Measurements from ENCODE around the gene TRIM26.
"Not testable (repeated sequence)": the region's sequence is repeated elsewhere in the genome, so short reads cannot be mapped to it uniquely, and the experiment has no call there.

The TRIM26 gene

DNA sequence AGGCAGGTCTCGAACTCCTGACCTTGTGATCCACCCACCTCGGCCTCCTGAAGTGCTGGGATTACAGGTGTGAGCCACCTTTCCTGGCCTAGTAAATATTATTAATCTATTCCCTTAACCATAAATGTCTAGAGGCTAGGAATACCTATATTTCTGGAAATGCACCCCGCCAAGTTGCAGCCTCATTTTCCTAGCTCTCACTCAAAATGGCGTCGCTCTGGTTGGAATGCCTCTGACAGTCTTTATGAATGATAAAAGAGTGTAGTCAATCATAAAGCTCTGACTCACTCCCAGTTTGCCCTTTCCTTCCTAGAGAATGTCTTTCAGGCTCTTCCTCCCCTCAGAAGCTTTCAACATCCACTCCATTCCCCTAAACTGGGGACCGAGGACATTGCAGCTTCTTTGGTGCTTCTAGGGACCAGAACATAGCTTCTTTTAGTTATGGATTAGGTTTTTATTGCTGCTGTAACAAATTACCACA is 14.1 kb upstream of the TRIM26 start:
- Histone ChIP-seq H3K4me1 (ENCODE audit: insufficient read depth, low read length) (no peaks in the 10 kb centered on the region), H3K36me3 (ENCODE audit: insufficient read depth, low read depth, low read length) (no peaks in the 10 kb centered on the region), H3K27me3 (ENCODE audit: insufficient read depth, low read length) (no peaks in the 10 kb centered on the region), H3K27ac (ENCODE audit: low read length) (no peak overlapping the region), H3K4me3 (ENCODE audit: low read length) (no peak overlapping the region), H3K9me3 (ENCODE audit: insufficient read depth, low read depth, low read length) (peaks cover 15% of the 10 kb centered on the region), H3K9ac (ENCODE audit: low read depth, low read length) (no peak overlapping the region)

DNA sequence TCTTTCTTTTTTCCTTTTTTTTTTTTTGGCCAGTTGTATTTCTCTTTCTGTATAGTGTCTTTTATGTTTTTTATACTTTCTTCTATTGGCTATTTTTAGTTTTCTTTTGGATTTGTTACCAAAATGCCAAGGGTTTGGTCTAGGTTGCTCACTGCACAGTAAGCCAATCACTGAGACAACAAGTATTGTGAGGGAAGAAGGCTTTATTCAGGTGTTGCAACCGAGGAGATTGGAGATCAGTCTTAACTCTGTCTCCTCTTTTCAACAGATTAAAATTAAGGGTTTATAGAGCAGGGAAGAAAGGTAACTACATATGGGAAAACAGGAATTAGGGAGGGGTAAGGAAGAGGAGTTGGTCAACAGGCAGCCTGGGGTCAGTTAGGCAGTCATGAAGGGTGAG is 10.1 kb upstream of the TRIM26 start:
- Histone ChIP-seq H3K4me3 (ENCODE audit: low read length) (no peak overlapping the region), H3K9ac (ENCODE audit: low read depth, low read length) (no peak overlapping the region), H3K27me3 (ENCODE audit: insufficient read depth, low read length) (no peaks in the 10 kb centered on the region), H3K4me1 (ENCODE audit: insufficient read depth, low read length) (no peaks in the 10 kb centered on the region), H3K9me3 (ENCODE audit: insufficient read depth, low read depth, low read length) (peaks cover 15% of the 10 kb centered on the region), H3K27ac (ENCODE audit: low read length) (no peak overlapping the region), H3K36me3 (ENCODE audit: insufficient read depth, low read depth, low read length) (no peaks in the 10 kb centered on the region)

DNA sequence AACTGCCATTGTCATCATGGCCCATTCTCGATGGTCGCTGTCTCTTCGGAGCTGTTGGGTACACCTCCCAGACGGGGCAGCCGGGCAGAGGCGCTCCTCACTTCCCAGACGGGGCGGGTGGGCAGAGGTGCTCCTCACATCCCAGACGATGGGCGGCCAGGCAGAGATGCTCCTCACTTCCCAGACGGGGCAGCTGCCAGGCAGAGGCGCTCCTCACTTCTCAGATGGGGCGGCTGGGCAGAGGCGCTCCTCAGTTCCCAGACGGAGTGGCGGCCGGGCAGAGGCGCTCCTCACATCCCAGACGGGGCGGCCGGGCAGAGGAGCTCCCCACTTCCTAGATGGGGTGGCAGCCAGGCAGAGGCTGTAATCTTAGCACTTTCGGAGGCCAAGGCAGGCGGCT is 8.8 kb upstream of the TRIM26 start:
- H3K9me3 ChIP-seq (ENCODE audit: insufficient read depth, low read depth, low read length), result peaks cover 15% of the 10 kb centered on the region
- not testable (repeated sequence) for H3K27ac ChIP-seq (ENCODE audit: low read length); H3K27me3 ChIP-seq (ENCODE audit: insufficient read depth, low read length); H3K36me3 ChIP-seq (ENCODE audit: insufficient read depth, low read depth, low read length); H3K4me3 ChIP-seq (ENCODE audit: low read length); H3K4me1 ChIP-seq (ENCODE audit: insufficient read depth, low read length); H3K9ac ChIP-seq (ENCODE audit: low read depth, low read length)

DNA sequence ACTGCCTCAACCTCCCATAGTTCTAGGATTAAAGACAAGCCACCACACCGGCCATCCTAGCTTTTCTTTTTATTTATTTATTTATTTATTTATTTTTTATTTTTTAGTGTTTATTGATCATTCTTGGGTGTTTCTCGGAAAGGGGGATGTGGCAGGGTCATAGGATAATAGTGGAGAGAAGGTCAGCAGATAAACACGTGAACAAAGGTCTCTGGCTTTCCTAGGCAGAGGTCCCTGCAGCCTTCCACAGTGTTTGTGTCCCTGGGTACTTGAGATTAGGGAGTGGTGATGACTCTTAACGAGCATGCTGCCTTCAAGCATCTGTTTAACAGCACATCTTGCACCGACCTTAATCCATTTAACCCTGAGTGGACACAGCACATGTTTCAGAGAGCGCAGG is 8.2 kb upstream of the TRIM26 start:
- not testable (repeated sequence) for H3K4me1 ChIP-seq (ENCODE audit: insufficient read depth, low read length); H3K9ac ChIP-seq (ENCODE audit: low read depth, low read length); H3K27ac ChIP-seq (ENCODE audit: low read length); H3K4me3 ChIP-seq (ENCODE audit: low read length); H3K36me3 ChIP-seq (ENCODE audit: insufficient read depth, low read depth, low read length); H3K27me3 ChIP-seq (ENCODE audit: insufficient read depth, low read length)
- peaks cover 15% of the 10 kb centered on the region for H3K9me3 ChIP-seq (ENCODE audit: insufficient read depth, low read depth, low read length)

DNA sequence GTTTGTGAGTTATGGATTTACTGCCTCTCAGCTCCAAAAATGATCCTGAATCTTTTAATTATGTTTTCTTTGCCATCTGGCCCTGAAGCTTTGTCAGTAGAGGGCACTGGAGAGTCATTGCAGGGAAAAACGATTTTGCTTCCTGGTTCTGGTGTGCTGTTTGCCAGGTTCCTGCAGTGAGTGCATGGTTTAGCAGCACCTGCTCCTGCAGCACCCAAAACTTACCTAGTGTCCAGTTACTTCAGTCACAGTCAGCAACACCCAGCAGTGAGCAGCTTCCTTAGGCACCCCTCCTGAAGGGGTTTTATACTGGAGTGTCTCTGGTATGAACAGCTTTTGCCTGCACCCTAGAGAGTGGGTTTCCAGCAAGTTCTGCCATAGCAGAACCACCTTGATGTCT is 6.0 kb upstream of the TRIM26 start:
- peaks cover 15% of the 10 kb centered on the region for H3K9me3 ChIP-seq (ENCODE audit: insufficient read depth, low read depth, low read length)
- no peak overlapping the region for H3K4me3 ChIP-seq (ENCODE audit: low read length)
- no peak overlapping the region for H3K9ac ChIP-seq (ENCODE audit: low read depth, low read length)
- H3K27me3 ChIP-seq (ENCODE audit: insufficient read depth, low read length), result peaks cover 8% of the 10 kb centered on the region; the same call in 1 of the 2 replicates
- no peak overlapping the region for H3K27ac ChIP-seq (ENCODE audit: low read length)
- H3K4me1 ChIP-seq (ENCODE audit: insufficient read depth, low read length), result 0 out of 2 replicates have a peak, but pooled peaks cover 3% of the 10 kb centered on the region
- no peaks in the 10 kb centered on the region for H3K36me3 ChIP-seq (ENCODE audit: insufficient read depth, low read depth, low read length)

DNA sequence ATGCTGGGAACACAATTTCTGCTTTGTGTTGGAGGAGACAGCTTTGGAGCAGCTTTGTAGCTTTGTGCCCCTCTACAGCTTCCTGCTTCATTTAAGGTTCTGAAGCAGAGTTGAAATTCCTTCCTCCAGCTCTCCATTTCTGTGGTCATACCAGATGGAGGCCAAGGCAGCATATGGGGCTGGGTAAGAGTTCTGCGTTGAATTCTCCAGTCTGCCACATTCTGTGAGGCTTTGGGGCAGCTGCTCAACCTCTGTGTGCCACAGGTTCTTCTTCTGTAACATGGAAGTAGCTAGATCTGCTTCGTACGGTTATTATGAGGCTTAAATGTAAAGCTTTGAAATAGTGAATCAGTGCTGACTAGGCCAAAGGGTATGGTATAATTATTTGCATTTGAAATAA is 2.9 kb upstream of the TRIM26 start:
- Histone ChIP-seq H3K27ac (ENCODE audit: low read length) (no peak overlapping the region), H3K27me3 (ENCODE audit: insufficient read depth, low read length) (peaks cover 9% of the 10 kb centered on the region; the same call in 1 of the 2 replicates), H3K9me3 (ENCODE audit: insufficient read depth, low read depth, low read length) (no peaks in the 10 kb centered on the region), H3K9ac (ENCODE audit: low read depth, low read length) (no peak overlapping the region), H3K4me3 (ENCODE audit: low read length) (no peak overlapping the region), H3K4me1 (ENCODE audit: insufficient read depth, low read length) (peaks cover 11% of the 10 kb centered on the region), H3K36me3 (ENCODE audit: insufficient read depth, low read depth, low read length) (no peaks in the 10 kb centered on the region)

DNA sequence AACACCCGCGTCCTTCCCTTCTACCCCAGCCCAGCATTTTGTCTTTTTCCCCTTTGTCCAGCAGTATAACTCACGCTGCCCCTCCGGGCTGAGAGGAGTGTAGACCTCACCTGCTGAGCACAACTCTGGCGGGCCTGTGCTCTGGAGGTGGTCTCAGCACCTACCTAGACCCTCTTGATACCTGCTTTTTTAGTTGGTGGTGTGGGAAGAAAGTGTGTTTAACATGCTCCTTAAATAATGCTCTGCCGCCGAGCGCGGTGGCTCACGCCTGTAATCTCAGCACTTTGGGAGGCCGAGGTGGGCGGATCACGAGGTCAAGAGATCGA is 1.4 kb upstream of the TRIM26 start:
- Histone ChIP-seq H3K4me3 (ENCODE audit: low read length) (peak overlapping the region; percentile 97), H3K27ac (ENCODE audit: low read length) (no peak overlapping the region), H3K36me3 (ENCODE audit: insufficient read depth, low read depth, low read length) (0 out of 2 replicates have a peak, but pooled peaks cover 5% of the 10 kb centered on the region), H3K9ac (ENCODE audit: low read depth, low read length) (peak overlapping the region; percentile 96; the same call in 1 of the 2 replicates), H3K9me3 (ENCODE audit: insufficient read depth, low read depth, low read length) (no peaks in the 10 kb centered on the region), H3K27me3 (ENCODE audit: insufficient read depth, low read length) (peaks cover 9% of the 10 kb centered on the region; the same call in 1 of the 2 replicates), H3K4me1 (ENCODE audit: insufficient read depth, low read length) (peaks cover 18% of the 10 kb centered on the region)

DNA sequence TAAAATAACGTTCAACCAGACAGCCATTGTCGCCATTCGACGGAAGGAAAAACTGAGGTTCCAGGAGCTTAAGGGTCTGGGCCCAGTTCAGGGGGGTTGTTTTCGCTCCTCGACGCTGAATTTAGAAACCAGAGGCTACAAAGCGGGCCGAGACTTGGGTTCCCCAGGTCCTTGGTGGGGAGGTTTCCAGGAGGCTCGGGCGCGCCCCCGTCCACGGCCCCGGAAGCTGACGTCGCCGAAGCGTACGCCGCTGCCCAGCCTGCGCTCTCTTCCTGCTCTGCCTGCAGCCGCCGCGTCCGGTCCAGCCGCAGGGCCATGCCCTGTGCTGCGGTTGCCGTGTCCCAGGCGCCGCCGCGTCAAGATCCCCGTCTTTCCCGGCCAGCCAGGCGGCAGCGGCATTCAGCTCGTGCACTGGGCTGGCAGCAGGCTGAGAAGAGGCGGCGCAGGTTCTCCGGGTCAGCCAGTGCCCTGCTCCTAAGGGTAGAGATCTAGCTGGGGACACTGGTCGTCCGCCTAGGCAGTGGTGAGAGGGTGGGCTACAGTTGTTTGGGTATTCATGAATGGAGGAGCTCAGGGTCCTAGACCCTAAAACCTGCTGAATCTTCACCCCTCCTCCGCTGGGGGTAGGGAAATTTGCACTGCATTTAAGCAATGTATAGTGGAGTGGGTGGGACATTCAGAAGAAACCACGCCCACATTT is 901 bp upstream of the TRIM26 start:
- H3K4me1 ChIP-seq (ENCODE audit: insufficient read depth, low read length), result peaks cover 18% of the 10 kb centered on the region
- H3K27me3 ChIP-seq (ENCODE audit: insufficient read depth, low read length), result peaks cover 9% of the 10 kb centered on the region; the same call in 1 of the 2 replicates
- 0 out of 2 replicates have a peak, but pooled peaks cover 7% of the 10 kb centered on the region for H3K36me3 ChIP-seq (ENCODE audit: insufficient read depth, low read depth, low read length)
- H3K4me3 ChIP-seq (ENCODE audit: low read length), result peak overlapping the region; percentile 97
- H3K27ac ChIP-seq (ENCODE audit: low read length), result no peak overlapping the region
- no peaks in the 10 kb centered on the region for H3K9me3 ChIP-seq (ENCODE audit: insufficient read depth, low read depth, low read length)
- H3K9ac ChIP-seq (ENCODE audit: low read depth, low read length), result peak overlapping the region; percentile 96; the same call in 1 of the 2 replicates

DNA sequence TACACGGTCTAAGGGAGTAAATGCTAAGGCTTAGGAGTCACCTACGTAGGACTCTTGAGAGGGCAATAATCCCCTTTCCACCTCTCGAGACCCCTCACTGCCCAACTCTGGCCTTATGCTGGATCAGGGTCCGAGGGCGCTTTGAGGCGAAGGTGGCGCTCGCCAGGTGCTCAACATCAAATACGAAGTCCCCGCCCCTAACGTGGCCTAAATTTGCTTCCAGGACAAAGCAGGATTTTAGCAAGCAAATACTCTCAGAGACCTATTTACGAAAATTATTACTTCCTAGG is 406 bp upstream of the TRIM26 start:
- Histone ChIP-seq H3K27ac (ENCODE audit: low read length) (no peak overlapping the region), H3K9me3 (ENCODE audit: insufficient read depth, low read depth, low read length) (no peaks in the 10 kb centered on the region), H3K4me1 (ENCODE audit: insufficient read depth, low read length) (peaks cover 18% of the 10 kb centered on the region), H3K27me3 (ENCODE audit: insufficient read depth, low read length) (peaks cover 9% of the 10 kb centered on the region; the same call in 1 of the 2 replicates), H3K9ac (ENCODE audit: low read depth, low read length) (peak overlapping the region; percentile 96; the same call in 1 of the 2 replicates), H3K4me3 (ENCODE audit: low read length) (peak overlapping the region; percentile 97), H3K36me3 (ENCODE audit: insufficient read depth, low read depth, low read length) (0 out of 2 replicates have a peak, but pooled peaks cover 12% of the 10 kb centered on the region)

DNA sequence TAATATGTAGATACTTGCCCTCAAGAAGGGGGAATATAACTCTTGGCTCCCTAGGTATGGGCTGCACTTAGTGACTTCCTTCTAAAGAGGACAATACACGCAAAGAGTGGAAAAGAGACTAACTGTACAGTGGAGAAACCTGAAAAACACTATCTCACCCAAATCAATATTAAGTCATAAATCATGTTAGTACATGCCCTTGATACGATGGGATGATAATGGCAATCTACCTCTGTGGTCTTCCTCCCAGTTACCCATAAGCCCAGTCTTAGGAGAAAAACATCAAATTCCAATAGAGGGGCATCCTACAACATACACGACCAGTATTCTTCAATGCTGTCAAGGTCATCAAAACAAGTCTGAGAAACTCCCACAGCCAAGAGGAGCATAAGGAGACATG is 1.3 kb downstream of the TRIM26 start:
- no peaks in the 10 kb centered on the region for H3K9me3 ChIP-seq (ENCODE audit: insufficient read depth, low read depth, low read length)
- H3K27ac ChIP-seq (ENCODE audit: low read length), result no peak overlapping the region
- H3K27me3 ChIP-seq (ENCODE audit: insufficient read depth, low read length), result peaks cover 9% of the 10 kb centered on the region; the same call in 1 of the 2 replicates
- peak overlapping the region; percentile 97 for H3K4me3 ChIP-seq (ENCODE audit: low read length)
- peaks cover 24% of the 10 kb centered on the region for H3K4me1 ChIP-seq (ENCODE audit: insufficient read depth, low read length)
- peak overlapping the region; percentile 96; the same call in 1 of the 2 replicates for H3K9ac ChIP-seq (ENCODE audit: low read depth, low read length)
- 0 out of 2 replicates have a peak, but pooled peaks cover 12% of the 10 kb centered on the region for H3K36me3 ChIP-seq (ENCODE audit: insufficient read depth, low read depth, low read length)

DNA sequence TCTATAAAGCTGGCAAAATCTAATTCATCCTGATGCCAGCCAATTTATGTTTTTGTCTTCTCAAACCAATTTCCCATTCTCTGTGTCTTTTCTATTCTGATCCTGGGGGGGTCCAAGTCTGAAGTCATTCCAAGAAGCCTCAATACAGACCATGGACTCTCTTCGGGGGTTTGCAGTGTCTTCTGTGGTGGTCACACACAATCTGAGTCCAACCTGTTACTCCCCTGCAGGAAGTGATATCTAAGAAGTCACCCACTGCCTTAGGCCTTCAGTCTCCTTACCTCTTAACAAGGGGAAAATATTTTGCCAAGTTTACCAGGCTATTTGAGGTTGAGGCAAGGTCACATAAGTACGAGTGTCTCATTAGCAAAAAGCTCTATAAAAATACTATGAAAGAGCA is 1.9 kb downstream of the TRIM26 start:
- H3K9ac ChIP-seq (ENCODE audit: low read depth, low read length), result no peak overlapping the region
- no peak overlapping the region for H3K27ac ChIP-seq (ENCODE audit: low read length)

DNA sequence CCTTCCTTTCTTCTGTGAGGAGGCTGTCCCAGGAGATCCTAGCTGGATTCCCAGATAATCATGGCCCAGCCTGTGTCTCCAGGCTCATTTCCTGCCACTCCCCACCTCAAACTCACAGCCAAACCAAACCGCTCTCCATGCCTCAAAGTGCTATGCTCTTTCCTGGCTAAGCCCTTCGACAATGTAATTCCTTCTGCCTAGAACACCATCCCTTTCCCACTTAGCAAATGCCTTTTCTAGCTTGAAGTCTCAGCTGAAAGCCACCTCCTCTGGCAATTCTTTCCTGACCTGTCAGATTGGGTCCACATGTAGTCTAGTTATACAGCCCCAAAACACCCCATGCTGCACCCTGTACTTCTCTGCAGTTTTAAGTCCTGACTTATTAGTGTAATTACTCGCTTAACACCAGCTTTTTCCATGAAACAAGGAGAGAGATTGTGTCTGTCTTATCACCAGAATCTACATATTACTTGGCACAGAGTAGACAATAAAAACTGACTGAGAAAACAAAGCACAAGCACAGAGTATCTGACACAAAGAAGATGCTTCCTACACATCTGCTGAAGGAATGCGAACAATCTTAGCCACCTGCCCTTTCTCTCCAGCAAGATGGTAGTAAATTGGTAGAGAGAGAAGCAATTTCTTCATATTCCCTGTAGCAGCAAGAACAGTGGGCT is 5.4 kb downstream of the TRIM26 start:
- no peaks in the 10 kb centered on the region for H3K9me3 ChIP-seq (ENCODE audit: insufficient read depth, low read depth, low read length)
- H3K9ac ChIP-seq (ENCODE audit: low read depth, low read length), result no peak overlapping the region
- peaks cover 32% of the 10 kb centered on the region for H3K4me1 ChIP-seq (ENCODE audit: insufficient read depth, low read length)
- H3K36me3 ChIP-seq (ENCODE audit: insufficient read depth, low read depth, low read length), result 0 out of 2 replicates have a peak, but pooled peaks cover 12% of the 10 kb centered on the region
- H3K27me3 ChIP-seq (ENCODE audit: insufficient read depth, low read length), result no peaks in the 10 kb centered on the region
- H3K4me3 ChIP-seq (ENCODE audit: low read length), result no peak overlapping the region
- H3K27ac ChIP-seq (ENCODE audit: low read length), result no peak overlapping the region

More for the DNA sequence above, 1.9 kb downstream of the TRIM26 start:
- Histone ChIP-seq H3K9me3 (ENCODE audit: insufficient read depth, low read depth, low read length) (no peaks in the 10 kb centered on the region), H3K27me3 (ENCODE audit: insufficient read depth, low read length) (peaks cover 9% of the 10 kb centered on the region; the same call in 1 of the 2 replicates), H3K36me3 (ENCODE audit: insufficient read depth, low read depth, low read length) (0 out of 2 replicates have a peak, but pooled peaks cover 12% of the 10 kb centered on the region), H3K4me3 (ENCODE audit: low read length) (0 out of 2 replicates have a peak overlapping the region, but pooled peaks have one; percentile 97), H3K4me1 (ENCODE audit: insufficient read depth, low read length) (peaks cover 26% of the 10 kb centered on the region)

All from iPS-20b (cell line).